Endothelial cell of umbilical vein (primary cell): Measurements from ENCODE around the gene DMD. TPM values are rescaled to one million over a fixed set of nuclear protein-coding genes. Genes with fewer than 3 reads are reported as not detected.

Experiments
- BruUV-seq: library from RNA; stranded (reverse); fragments of 400-500 nt; replicated peaks from 2 replicates; lab custom pipeline; 2021; lab: Mats Ljungman, UMichigan
- CTCF ChIA-PET: fragments of 300-600, 350-600 bp; sonication (Branson Sonifier 250); formaldehyde crosslinking; loops from one replicate; lab custom pipeline; 2021; ENCODE audit warnings: antibody characterized with exemption, inconsistent platforms; lab: Charles Lee
- POLR2A ChIA-PET: fragments of 300-600, 350-600 bp; sonication (Branson Sonifier 250); formaldehyde crosslinking; loops from one replicate; lab custom pipeline; 2021; ENCODE audit warnings: antibody characterized with exemption, inconsistent platforms; lab: Charles Lee
- DNase-seq: peaks from one replicate; pipeline ENCODE4 v3.0.0-alpha.2; 2011; ENCODE audit warnings: low read depth, low spot score
- FAIRE-seq: peaks from 2 replicates; lab custom pipeline; 2011; peaks lifted over from hg19 to GRCh38; lab: Jason Lieb, UNC
- H2AFZ ChIP-seq: 2 replicates; pipeline ENCODE4 v1.6.0; 2012; ENCODE audit warnings: low read depth, low read length, control low read depth, inconsistent platforms
- H3K27ac ChIP-seq: 2 replicates; pipeline ENCODE4 v1.5.1; 2011; ENCODE audit warnings: low read depth, mild to moderate bottlenecking, control low read depth, low read length, moderate library complexity; ENCODE audit not compliant: insufficient read depth
- H3K27me3 ChIP-seq, 2 experiments: 2 replicates each; pipeline versions ENCODE4 v1.6.0 to v1.6.1; 2011; ENCODE audit warnings: low read length in 2 of 2, mixed read lengths in 1 of 2; ENCODE audit not compliant: control insufficient read depth in 2 of 2, insufficient read depth in 2 of 2
- H3K36me3 ChIP-seq, 2 experiments: 2 replicates in 1 of 2; 3 replicates in 1 of 2; pipeline ENCODE4 v1.5.1; 2011; ENCODE audit warnings: low read length in 2 of 2, mild to moderate bottlenecking in 1 of 2, moderate library complexity in 1 of 2; ENCODE audit not compliant: control insufficient read depth in 2 of 2, insufficient read depth in 2 of 2; ENCODE audit errors: extremely low read depth in 1 of 2
- H3K4me1 ChIP-seq: 3 replicates; pipeline ENCODE4 v1.5.1; 2011; ENCODE audit warnings: mild to moderate bottlenecking, low read length; ENCODE audit not compliant: control insufficient read depth, insufficient read depth; ENCODE audit errors: extremely low read depth
- H3K4me2 ChIP-seq: 2 replicates; pipeline ENCODE4 v1.6.1; 2011; ENCODE audit warnings: low read length, control low read depth, mixed read lengths; ENCODE audit not compliant: insufficient read depth
- H3K4me3 ChIP-seq, 3 experiments: fragments of 200-600 bp in 1 of 3; sonication (generic), shearing (Covaris generic) in 1 of 3; replicated peaks in 1 of 3; 2 replicates each; pipeline ENCODE4 v1.5.1; 2011 to 2016; ENCODE audit warnings: control low read depth in 3 of 3, low read length in 3 of 3, mild to moderate bottlenecking in 2 of 3, inconsistent platforms in 1 of 3, low read depth in 1 of 3, moderate library complexity in 1 of 3; ENCODE audit not compliant: insufficient read depth in 1 of 3
- H3K79me2 ChIP-seq: 2 replicates; pipeline ENCODE4 v1.6.0; 2012; ENCODE audit warnings: low read length, inconsistent platforms; ENCODE audit not compliant: control insufficient read depth, insufficient read depth
- H3K9ac ChIP-seq: replicated peaks from 2 replicates; pipeline ENCODE3; 2011; ENCODE audit warnings: low read length, control low read depth; ENCODE audit not compliant: insufficient read depth; ENCODE audit errors: extremely low read depth
- H3K9me1 ChIP-seq: replicated peaks from 3 replicates; pipeline ENCODE4 v1.6.0; 2011; ENCODE audit warnings: mild to moderate bottlenecking, low read length; ENCODE audit not compliant: control insufficient read depth, insufficient read depth; ENCODE audit errors: extremely low read depth
- H3K9me3 ChIP-seq: replicated peaks from 2 replicates; pipeline ENCODE4 v1.5.1; 2012; ENCODE audit warnings: low read length, inconsistent platforms; ENCODE audit not compliant: control insufficient read depth, insufficient read depth
- H4K20me1 ChIP-seq: replicated peaks from 2 replicates; pipeline ENCODE3; 2011; ENCODE audit warnings: mild to moderate bottlenecking, low read length; ENCODE audit not compliant: control insufficient read depth, insufficient read depth; ENCODE audit errors: extremely low read depth
- CTCF ChIP-seq, 2 donors: IDR thresholded peaks; 1 replicate in 1 of 2; 2 replicates in 1 of 2; pipeline ENCODE4 v1.5.1; 2011; ENCODE audit warnings: low read length in 2 of 2, mild to moderate bottlenecking in 2 of 2, moderate library complexity in 2 of 2, control low read depth in 1 of 2, inconsistent platforms in 1 of 2, low read depth in 1 of 2; ENCODE audit not compliant: insufficient read depth in 1 of 2; ENCODE audit errors: extremely low read depth in 1 of 2
- EZH2 ChIP-seq: IDR thresholded peaks from 2 replicates; pipeline ENCODE4 v1.6.1; 2012; ENCODE audit warnings: borderline replicate concordance, low read depth, mild to moderate bottlenecking, moderate library complexity, low read length, inconsistent platforms; ENCODE audit not compliant: severe bottlenecking
- FOS ChIP-seq: IDR thresholded peaks from 2 replicates; pipeline ENCODE4 v1.6.1; 2011; ENCODE audit warnings: mild to moderate bottlenecking, low read length, moderate library complexity, borderline replicate concordance; ENCODE audit not compliant: insufficient read depth
- GATA2 ChIP-seq: IDR thresholded peaks from 2 replicates; pipeline ENCODE4 v1.7.0; 2011; ENCODE audit warnings: low read depth, mild to moderate bottlenecking, moderate library complexity, mixed read lengths, low read length; ENCODE audit not compliant: insufficient read length, insufficient read depth
- JUN ChIP-seq: IDR thresholded peaks from 2 replicates; pipeline ENCODE4 v1.6.1; 2011; ENCODE audit warnings: borderline replicate concordance, low read depth; ENCODE audit not compliant: insufficient read length, insufficient read depth
- MYC ChIP-seq: IDR thresholded peaks from one replicate; pipeline ENCODE4 v1.6.1; 2011; ENCODE audit warnings: mild to moderate bottlenecking, low read depth, low read length
- POLR2A ChIP-seq: IDR thresholded peaks from 2 replicates; pipeline ENCODE4 v1.6.1; 2012; ENCODE audit warnings: low read depth, mild to moderate bottlenecking, control low read depth, low read length
- POLR2AphosphoS5 ChIP-seq: IDR thresholded peaks from 2 replicates; pipeline ENCODE4 v1.6.1; 2012; ENCODE audit warnings: low read depth, mild to moderate bottlenecking, control low read depth, low read length, moderate library complexity; ENCODE audit not compliant: insufficient read depth
- dilution Hi-C: fragments of 300-500 bp; cut with MboI; formaldehyde crosslinking; loops from one replicate; pipeline ENCODE4 v1.15.0; 2019; ENCODE audit warnings: low sequenced_read_pairs; ENCODE audit not compliant: extremely low pct_ligation_motif_present
- intact Hi-C: fragments of 100-400 bp; cut with micrococcal nuclease; formaldehyde crosslinking; loops from one replicate; pipeline ENCODE4 v1.10.0; 2022
- polyA plus RNA-seq, 4 experiments: library from polyadenylated mRNA; depleted of rRNA in 3 of 4; stranded (reverse) in 3 of 4; unstranded in 1 of 4; fragments of >200 nt; gene quantifications; 2 replicates each; pipeline versions ENCODE4 v1.2.1 to v1.2.3, GENCODE V29; 2011 to 2012; ENCODE audit warnings: missing spikeins in 1 of 4
- total RNA-seq: library from RNA; stranded (reverse); gene quantifications from 2 replicates; pipeline ENCODE4 v1.2.3, GENCODE V29; 2021
- TF ChIP-seq, protein P1 (sequence below): IDR thresholded peaks from 2 replicates; pipeline ENCODE4 v1.6.1; 2011; ENCODE audit not compliant: insufficient read depth, insufficient read length

Gene DMD
- total and polyA plus RNA-seq, 2 donors (not counting 3 experiments of a cell fraction or from before 2014, with no cell fraction given): 7.3 to 9.0 TPM

DNA sequence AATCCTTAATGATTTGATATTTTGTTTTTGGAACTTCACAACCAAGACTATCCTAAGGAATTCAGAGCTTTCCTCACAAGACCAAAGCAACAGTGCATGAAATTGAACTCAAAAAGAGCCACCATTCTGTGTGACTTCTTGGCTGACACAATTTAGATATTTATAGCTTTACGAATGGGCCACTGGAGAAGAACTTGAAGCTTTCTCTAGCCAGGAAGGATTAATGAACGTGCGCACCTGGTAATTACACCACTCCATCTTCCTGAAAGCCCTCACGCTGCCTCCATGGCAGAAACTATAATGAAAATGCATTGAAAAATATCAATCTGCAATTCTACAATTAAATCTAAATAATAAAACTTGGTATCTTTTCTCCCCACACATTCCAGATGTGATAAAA is 1057.8 kb downstream of the DMD start:
- no peak overlapping the region for H3K27ac ChIP-seq
- DNase-seq (no peak), FAIRE-seq (no peak)
- H3K4me1 ChIP-seq: no peaks in the 10 kb centered on the region
- ChIA-PET CTCF (no interaction called here), POLR2A (no interaction called here)
- H3K9me1 ChIP-seq: no peaks in the 10 kb centered on the region
- H2AFZ ChIP-seq: no peak overlapping the region
- H4K20me1 ChIP-seq: no peaks in the 10 kb centered on the region
- BruUV-seq: no TSS peak
- no peaks in the 10 kb centered on the region for H3K9me3 ChIP-seq
- H3K79me2 ChIP-seq: no peaks in the 10 kb centered on the region
- H3K4me2 ChIP-seq: no peak overlapping the region
- intact Hi-C loops: no loop called here
- H3K4me3 ChIP-seq: no peak overlapping the region
- no peaks in the 10 kb centered on the region for H3K36me3 ChIP-seq
- no peak overlapping the region for H3K9ac ChIP-seq
- TF ChIP-seq FOS: no peak
- TF ChIP-seq EZH2: no peak
- no peak for TF ChIP-seq POLR2A
- no peak for TF ChIP-seq CTCF (IDR thresholded peaks at IDR 0.05; ENCODE audit: extremely low read depth in 1 of 2, insufficient read depth in 1 of 2, low read depth in 1 of 2, low read length in 2 of 2)
- no peak for TF ChIP-seq GATA2
- TF ChIP-seq, protein P1, sequence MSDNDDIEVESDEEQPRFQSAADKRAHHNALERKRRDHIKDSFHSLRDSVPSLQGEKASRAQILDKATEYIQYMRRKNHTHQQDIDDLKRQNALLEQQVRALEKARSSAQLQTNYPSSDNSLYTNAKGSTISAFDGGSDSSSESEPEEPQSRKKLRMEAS: no peak
- TF ChIP-seq MYC: no peak
- TF ChIP-seq POLR2AphosphoS5: no peak
- TF ChIP-seq JUN: no peak
- no peaks in the 10 kb centered on the region for H3K27me3 ChIP-seq
- dilution Hi-C loops: no loop called here
